Subcutaneous abdominal adipose tissue (tissue), 5 donors: ENCODE measurements around the gene MDGA2.

ENCODE experiments used
- H3K27ac ChIP-seq: one replicate; pipeline ENCODE4 v1.7.0; 2013; ENCODE audit warnings: low read depth, mild to moderate bottlenecking, inconsistent platforms, low read length, moderate library complexity
- H3K27me3 ChIP-seq, 5 donors: one replicate each; pipeline ENCODE4 v1.7.0; 2013; ENCODE audit warnings: low read length in 5 of 5, inconsistent platforms in 1 of 5; ENCODE audit not compliant: control insufficient read depth in 5 of 5, insufficient read depth in 4 of 5
- H3K36me3 ChIP-seq, 5 donors: one replicate each; pipeline ENCODE4 v1.7.0; 2013; ENCODE audit warnings: low read length in 5 of 5; ENCODE audit not compliant: control insufficient read depth in 5 of 5, insufficient read depth in 5 of 5
- H3K4me1 ChIP-seq, 5 donors: one replicate each; pipeline ENCODE4 v1.7.0; 2013; ENCODE audit warnings: low read length in 5 of 5, mild to moderate bottlenecking in 3 of 5, moderate library complexity in 1 of 5; ENCODE audit not compliant: control insufficient read depth in 5 of 5, insufficient read depth in 5 of 5
- H3K4me3 ChIP-seq, 5 donors: one replicate each; pipeline ENCODE4 v1.7.0; 2013; ENCODE audit warnings: low read length in 5 of 5, low read depth in 1 of 5
- H3K9ac ChIP-seq, 5 donors: one replicate each; pipeline ENCODE4 v1.7.0; 2013; ENCODE audit warnings: low read length in 5 of 5, mild to moderate bottlenecking in 4 of 5, moderate library complexity in 3 of 5
- H3K9me3 ChIP-seq, 5 donors: one replicate each; pipeline ENCODE4 v1.7.0; 2013; ENCODE audit warnings: low read length in 5 of 5; ENCODE audit not compliant: control insufficient read depth in 5 of 5
- donor health status: healthy.
- donor health status: healthy.
- donor health status: healthy.
- donor health status: healthy.
- donor health status: healthy.

MDGA2 gene

DNA sequence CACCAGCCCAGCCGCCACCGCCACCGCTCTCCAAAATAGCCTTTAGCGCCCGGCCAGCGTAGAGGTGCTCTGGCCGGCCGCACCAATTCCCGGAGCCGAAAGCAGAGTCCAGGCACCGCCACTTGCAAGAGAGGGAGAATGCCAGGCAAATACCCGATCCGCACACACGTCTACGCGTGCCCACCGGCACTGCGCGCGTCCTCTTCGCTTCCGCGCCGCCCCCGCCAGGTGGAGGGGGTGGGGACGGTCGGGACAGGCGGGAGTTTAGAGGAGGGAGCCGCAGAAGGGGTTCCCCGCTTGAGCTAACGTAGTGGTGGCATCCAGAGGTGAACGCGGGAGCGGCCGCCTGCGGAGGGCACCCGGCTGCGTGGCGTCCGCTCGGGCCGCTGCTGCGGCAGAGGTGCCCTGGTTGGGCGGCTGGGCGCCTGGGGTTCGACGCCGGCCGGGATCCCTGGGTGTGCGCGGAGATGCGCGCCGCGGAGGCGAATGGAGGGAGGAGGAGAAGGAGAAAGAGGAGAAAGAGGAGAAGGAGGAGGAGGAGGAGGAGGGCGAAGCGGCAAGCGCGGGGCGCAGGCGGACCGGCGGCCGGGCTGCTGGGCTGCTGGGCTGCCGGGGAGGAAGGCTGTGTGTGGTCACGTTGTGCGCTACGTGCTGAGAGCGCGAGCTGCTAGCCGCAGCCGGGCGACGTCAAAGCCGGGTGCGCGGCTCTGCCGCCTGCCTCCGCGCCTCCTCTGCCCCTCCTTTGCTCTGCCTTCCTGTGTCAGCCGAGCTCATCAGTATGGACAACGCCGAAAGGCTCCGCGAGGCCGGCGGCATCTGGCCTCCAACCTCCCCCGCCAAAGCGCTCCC, at the start of gene MDGA2:
TSS of gene MDGA2 (minus strand) at position 140 of the 849 bp plus-strand sequence.
- Histone ChIP-seq H3K4me1 (peaks cover 2 to 26% (median 19%) of the 10 kb centered on the region in 5 donors), H3K36me3 (no peaks in the 10 kb centered on the region), H3K9me3 (no peaks in the 10 kb centered on the region), H3K27ac (no peak within 1 kb of the TSS), H3K27me3 (peaks cover 24 to 42% (median 35%) of the 10 kb centered on the region in 5 donors), H3K9ac (no peak within 1 kb of the TSS), H3K4me3 (peak within 1 kb of the TSS in 4 of 5 donors; percentile 53 to 63 (median 56))

- Histone ChIP-seq H3K36me3 (no peaks in the 10 kb centered on the region), H3K4me1 (no peaks in the 10 kb centered on the region), H3K9ac (no peak overlapping the region), H3K27me3 (no peaks in the 10 kb centered on the region), H3K4me3 (no peak overlapping the region), H3K27ac (no peak overlapping the region), H3K9me3 (no peaks in the 10 kb centered on the region)
Observed at GRCh38 chr14:47722929-47723693, 47.7 kb upstream of the MDGA2 start.

DNA sequence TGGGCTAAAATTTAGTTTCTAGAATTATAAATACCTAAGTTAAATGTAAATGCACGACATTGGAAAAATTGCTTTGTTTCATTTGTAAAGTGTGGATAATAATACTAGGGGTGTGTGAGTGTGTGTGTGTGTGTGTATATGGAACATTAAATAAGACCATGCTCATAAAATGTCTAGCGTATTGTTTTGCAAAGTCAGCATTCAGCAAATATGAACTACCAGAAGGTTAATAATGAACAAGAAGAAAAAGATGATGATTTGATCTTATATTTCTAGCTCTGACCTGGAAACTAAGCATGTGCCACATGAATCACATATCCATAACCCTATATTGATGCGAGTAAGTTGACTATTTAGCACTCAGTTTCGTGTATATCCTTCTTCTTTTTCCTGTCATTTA, 44.9 kb upstream of the MDGA2 start:
- Histone ChIP-seq H3K36me3 (no peaks in the 10 kb centered on the region), H3K9ac (no peak overlapping the region), H3K4me3 (no peak overlapping the region), H3K27ac (no peak overlapping the region), H3K27me3 (no peaks in the 10 kb centered on the region), H3K4me1 (no peaks in the 10 kb centered on the region), H3K9me3 (no peaks in the 10 kb centered on the region)

- no peak overlapping the region for H3K4me3 ChIP-seq
- H3K27ac ChIP-seq: no peak overlapping the region
- no peak overlapping the region for H3K9ac ChIP-seq
- no peaks in the 10 kb centered on the region for H3K9me3 ChIP-seq
- H3K4me1 ChIP-seq: no peaks in the 10 kb centered on the region
- H3K27me3 ChIP-seq: no peaks in the 10 kb centered on the region
- no peaks in the 10 kb centered on the region for H3K36me3 ChIP-seq
Observed at GRCh38 chr14:47715330-47715729, 39.9 kb upstream of the MDGA2 start.

DNA sequence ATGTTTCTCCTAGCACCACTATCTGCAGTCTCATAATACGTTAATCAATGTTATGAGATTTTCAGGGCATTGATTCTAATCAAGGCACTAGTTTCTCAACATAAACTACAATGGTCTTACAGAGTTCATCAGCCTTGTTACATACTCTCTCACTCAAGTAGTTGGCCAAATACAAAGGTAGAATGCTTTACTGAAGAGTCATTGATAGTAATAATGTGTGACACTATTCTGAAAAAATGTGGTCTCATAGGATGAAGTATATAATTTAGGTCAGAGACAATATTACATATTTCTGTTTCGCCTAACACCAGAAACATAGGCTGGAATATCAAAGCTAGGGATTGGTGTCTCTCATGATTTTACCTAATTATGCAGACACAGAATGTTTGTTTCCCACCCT, 35.2 kb upstream of the MDGA2 start:
- Histone ChIP-seq H3K9me3 (peaks cover 0 to 3% (median 0%) of the 10 kb centered on the region in 5 donors), H3K9ac (no peak overlapping the region), H3K27me3 (no peaks in the 10 kb centered on the region), H3K4me1 (no peaks in the 10 kb centered on the region), H3K36me3 (no peaks in the 10 kb centered on the region), H3K4me3 (no peak overlapping the region), H3K27ac (no peak overlapping the region)

GRCh38 chr14:47705683-47706082, 30.3 kb upstream of the MDGA2 start:
- Histone ChIP-seq H3K27ac (no peak overlapping the region), H3K4me3 (no peak overlapping the region), H3K9ac (no peak overlapping the region), H3K27me3 (no peaks in the 10 kb centered on the region), H3K4me1 (no peaks in the 10 kb centered on the region), H3K9me3 (peaks cover 0 to 3% (median 0%) of the 10 kb centered on the region in 5 donors), H3K36me3 (no peaks in the 10 kb centered on the region)

GRCh38 chr14:47691829-47692228, 16.4 kb upstream of the MDGA2 start:
- no peaks in the 10 kb centered on the region for H3K27me3 ChIP-seq
- no peak overlapping the region for H3K9ac ChIP-seq
- no peaks in the 10 kb centered on the region for H3K4me1 ChIP-seq
- H3K9me3 ChIP-seq: peaks cover 0 to 10% (median 2%) of the 10 kb centered on the region in 5 donors
- no peak overlapping the region for H3K4me3 ChIP-seq
- no peaks in the 10 kb centered on the region for H3K36me3 ChIP-seq
- H3K27ac ChIP-seq: no peak overlapping the region

DNA sequence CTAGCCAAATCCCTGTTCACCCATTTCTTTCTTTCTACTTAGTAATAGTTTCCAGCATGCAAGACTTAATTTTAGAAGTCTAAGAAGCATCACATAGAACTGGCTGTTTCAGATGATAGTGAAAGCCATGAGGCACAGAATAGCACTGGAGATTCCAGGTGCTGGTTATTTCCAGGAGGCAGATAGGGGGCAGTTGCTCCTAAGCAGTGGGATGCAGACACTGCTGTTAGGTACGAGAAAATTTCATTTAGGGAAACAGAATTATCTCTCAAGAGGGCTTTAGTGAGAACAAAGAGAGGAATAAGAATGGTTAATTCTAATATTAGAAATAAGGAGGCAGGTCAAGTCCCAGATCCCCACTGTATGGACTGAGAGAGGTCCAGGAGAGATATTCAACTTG, 3.6 kb upstream of the MDGA2 start:
- H3K36me3 ChIP-seq: no peaks in the 10 kb centered on the region
- no peak overlapping the region for H3K27ac ChIP-seq
- H3K27me3 ChIP-seq: peaks cover 18 to 30% (median 25%) of the 10 kb centered on the region in 5 donors
- H3K9ac ChIP-seq: no peak overlapping the region
- peaks cover 2 to 23% (median 19%) of the 10 kb centered on the region in 5 donors for H3K4me1 ChIP-seq
- no peaks in the 10 kb centered on the region for H3K9me3 ChIP-seq
- no peak overlapping the region for H3K4me3 ChIP-seq

DNA sequence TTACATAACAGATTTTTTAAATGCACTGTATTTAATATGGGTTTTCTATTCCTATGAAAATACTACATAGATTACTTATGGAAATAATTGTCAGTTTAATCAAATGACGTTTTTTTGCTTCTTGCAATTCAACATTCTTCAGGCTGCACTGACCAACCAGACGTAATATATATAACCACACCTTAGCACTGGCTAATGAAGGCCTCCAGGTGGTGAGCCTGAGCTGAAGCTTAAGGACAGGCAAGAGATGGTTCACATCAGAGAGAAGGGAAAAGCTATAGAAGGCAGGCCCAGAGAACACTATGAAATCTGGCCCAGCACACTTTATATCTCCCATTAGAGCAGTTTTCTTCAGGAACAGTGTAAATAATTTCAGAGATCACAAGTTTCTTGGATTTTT, 2.8 kb upstream of the MDGA2 start:
- no peaks in the 10 kb centered on the region for H3K36me3 ChIP-seq
- H3K4me3 ChIP-seq: no peak overlapping the region
- H3K27me3 ChIP-seq: peaks cover 22 to 36% (median 30%) of the 10 kb centered on the region in 5 donors
- H3K4me1 ChIP-seq: peaks cover 2 to 26% (median 19%) of the 10 kb centered on the region in 5 donors
- no peak overlapping the region for H3K27ac ChIP-seq
- no peak overlapping the region for H3K9ac ChIP-seq
- H3K9me3 ChIP-seq: no peaks in the 10 kb centered on the region

DNA sequence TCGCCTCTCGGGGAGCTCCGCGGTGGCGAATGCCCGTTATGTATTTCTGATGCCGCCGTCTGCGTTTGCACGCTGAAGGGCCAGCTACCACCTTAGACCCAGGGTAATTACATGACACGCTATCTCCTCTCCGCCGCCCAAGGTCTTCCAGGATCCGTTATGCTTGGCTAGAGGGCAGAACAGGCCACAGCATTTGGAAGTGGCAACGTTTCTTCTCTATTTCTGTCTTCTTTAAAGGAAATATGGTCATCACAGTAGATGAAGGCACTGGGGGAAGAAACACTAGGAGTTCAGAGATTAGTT, 861 bp upstream of the MDGA2 start:
- H3K4me3 ChIP-seq: peak overlapping the region in 4 of 5 donors; percentile 41 to 57 (median 48)
- H3K36me3 ChIP-seq: no peaks in the 10 kb centered on the region
- no peak overlapping the region for H3K9ac ChIP-seq
- H3K9me3 ChIP-seq: no peaks in the 10 kb centered on the region
- H3K4me1 ChIP-seq: peaks cover 2 to 26% (median 19%) of the 10 kb centered on the region in 5 donors
- peaks cover 24 to 42% (median 35%) of the 10 kb centered on the region in 5 donors for H3K27me3 ChIP-seq
- H3K27ac ChIP-seq: no peak overlapping the region
